Adrenal gland (tissue), 12 donors: ENCODE data around the gene NCF4. TPM values are rescaled to one million over a fixed set of nuclear protein-coding genes. Genes with fewer than 3 reads are reported as not detected.

Experiments
- DNase-seq, 7 donors: peaks; one replicate each; pipeline ENCODE4 v3.0.0-alpha.2; 2019 to 2020
- H3K27ac ChIP-seq, 5 donors: fragments of 200-600 bp; sonication (generic) in 4 of 5; 1 replicate in 3 of 5; 2 replicates in 2 of 5; pipeline versions ENCODE4 v1.5.1 to v1.8.0; 2016 to 2020; ENCODE audit warnings: mild to moderate bottlenecking in 1 of 5
- H3K27me3 ChIP-seq: fragments of 200-600 bp; 2 replicates; pipeline ENCODE4 v1.8.0; 2021
- H3K36me3 ChIP-seq, 2 donors: fragments of 200-600 bp; replicated peaks in 1 of 2; 1 replicate in 1 of 2; 2 replicates in 1 of 2; pipeline versions ENCODE4 v1.5.1 to v1.8.0; 2018 to 2022
- H3K4me1 ChIP-seq, 2 donors: fragments of 200-600 bp; replicated peaks in 1 of 2; 1 replicate in 1 of 2; 2 replicates in 1 of 2; pipeline versions ENCODE4 v1.5.1 to v1.8.0; 2018 to 2021
- H3K4me3 ChIP-seq, 4 donors: fragments of 200-600 bp; sonication (generic) in 3 of 4; one replicate each; pipeline ENCODE4 v1.5.1; 2016 to 2018
- H3K9me3 ChIP-seq, 3 donors: fragments of 200-600 bp; sonication (generic) in 1 of 3; replicated peaks in 1 of 3; 1 replicate in 2 of 3; 2 replicates in 1 of 3; pipeline versions ENCODE4 v1.5.1 to v1.8.0; 2016 to 2021
- CTCF ChIP-seq, 6 experiments: fragments of 450-650 bp in 4 of 6; fragments of 200-600 bp in 2 of 6; sonication (generic) in 1 of 6; IDR thresholded peaks; 1 replicate in 5 of 6; 2 replicates in 1 of 6; pipeline versions ENCODE4 v1.5.1 to v1.8.0; 2016 to 2021; ENCODE audit warnings: antibody characterized with exemption in 6 of 6, mild to moderate bottlenecking in 2 of 6, moderate library complexity in 1 of 6
- POLR2A ChIP-seq, 2 donors: fragments of 450-650 bp; IDR thresholded peaks; one replicate each; pipeline ENCODE4 v1.6.1; 2017; ENCODE audit warnings: antibody characterized with exemption in 2 of 2, mild to moderate bottlenecking in 2 of 2, moderate library complexity in 1 of 2
- WGBS, 4 donors: extraction: QIAGEN DNeasy Blood & Tissue Kit in 2 of 4; methylation state at CpG; one replicate each; pipeline versions ENCODE4 v1.1.5 to v1.1.7; 2013 to 2017; 5-methylcytosine and 5-hydroxymethylcytosine counted together
- intact Hi-C, 2 donors: fragments of 100-400 bp; cut with DNase I; formaldehyde crosslinking; loops; one replicate each; pipeline versions ENCODE4 v1.14.1 to v1.15.0; 2022 to 2023
- polyA plus RNA-seq, 3 donors: library from polyadenylated mRNA; stranded (reverse); fragments of 200-250 nt in 2 of 3; fragments of 350-450 nt in 1 of 3; fragmentation: Illumina TruSeq in 1 of 3; extraction: RNeasy Lipid Tissue Mini Kit (QIAGEN cat#74804) in 1 of 3; gene quantifications; one replicate each; pipeline ENCODE4 v1.2.3, GENCODE V29; 2013 to 2014
- total RNA-seq, 9 donors: library from RNA; depleted of rRNA in 4 of 9; stranded (reverse); fragments of >200 nt in 4 of 9; fragments of 120-200 nt in 1 of 9; fragmentation: NEBNext Ultra II Directional in 1 of 9; extraction: Animal tissue kit (Norgen Biotek cat#: 25700) in 1 of 9; gene quantifications; one replicate each; pipeline versions ENCODE4 v1.1.0 to v1.2.4, GENCODE V29; 2013 to 2023
- donor health status: healthy with polysubstance abuse.
- donor health status: Bipolar disorder and iron deficiency.
- donor health status: DM: yes; HTN: yes; CAD: no.
- donor health status: DM: no; HTN: no; CAD: no.
- donor health status: DM: no; HTN: no; CAD: no.
- donor health status: DM: yes; HTN: yes; CAD: no.

NCF4 gene
- total and polyA plus RNA-seq, 12 donors = 2.0 to 58.1 (median 23.2) TPM

GRCh38 chr22:36864454-36865215 is 3.8 kb downstream of the NCF4 start:
- intact Hi-C loops = loop anchor here in 1 of 2 donors (10.0 kb wide), 1 partner anchor 310 kb away; no protein-coding TSS in a partner anchor
- no peak overlapping the region for H3K4me3 ChIP-seq
- H3K36me3 ChIP-seq = no peaks in the 10 kb centered on the region
- no peaks in the 10 kb centered on the region for H3K4me1 ChIP-seq
- WGBS, 4 donors = 67 to 74% (median 72%) methylated on average over 12 to 14 of the region's 14 CpGs
- no peaks in the 10 kb centered on the region for H3K9me3 ChIP-seq
- H3K27me3 ChIP-seq = no peaks in the 10 kb centered on the region
- no peak overlapping the region for H3K27ac ChIP-seq
- TF ChIP-seq POLR2A (IDR thresholded peaks at IDR 0.05) (no peak), CTCF (IDR thresholded peaks at IDR 0.05) (no peak)
- DNase-seq = peak in 1 of 7 donors; percentile 43

- no peaks in the 10 kb centered on the region for H3K9me3 ChIP-seq
- WGBS, 4 donors = 30 to 47% (median 34%) methylated on average over 7 to 13 of the region's 13 CpGs
- H3K27ac ChIP-seq = no peak overlapping the region
- intact Hi-C loops = loop anchor here in 1 of 2 donors (10.0 kb wide), 1 partner anchor 311 kb away; no protein-coding TSS in a partner anchor
- TF ChIP-seq CTCF (IDR thresholded peaks at IDR 0.05) = no peak
- no peak for TF ChIP-seq POLR2A (IDR thresholded peaks at IDR 0.05)
- no peaks in the 10 kb centered on the region for H3K27me3 ChIP-seq
- DNase-seq = no peak
- no peaks in the 10 kb centered on the region for H3K36me3 ChIP-seq
- H3K4me1 ChIP-seq = no peaks in the 10 kb centered on the region
- H3K4me3 ChIP-seq = no peak overlapping the region
Measured at GRCh38 chr22:36865346-36865745, 4.5 kb downstream of the NCF4 start.

- H3K36me3 ChIP-seq = no peaks in the 10 kb centered on the region
- TF ChIP-seq POLR2A (IDR thresholded peaks at IDR 0.05) (no peak), CTCF (IDR thresholded peaks at IDR 0.05) (no peak)
- DNase-seq = no peak
- no peaks in the 10 kb centered on the region for H3K9me3 ChIP-seq
- H3K27me3 ChIP-seq = no peaks in the 10 kb centered on the region
- no peaks in the 10 kb centered on the region for H3K4me1 ChIP-seq
- 76 to 89% (median 82%) methylated on average over 5 of the region's 5 CpGs for WGBS, 4 donors
- intact Hi-C loops = loop anchor here in 1 of 2 donors (10.0 kb wide), 1 partner anchor 313 kb away; no protein-coding TSS in a partner anchor
- no peak overlapping the region for H3K4me3 ChIP-seq
- no peak overlapping the region for H3K27ac ChIP-seq
Measured at GRCh38 chr22:36867695-36868094, 6.9 kb downstream of the NCF4 start.

GRCh38 chr22:36868546-36869181 is 7.9 kb downstream of the NCF4 start:
- intact Hi-C loops = loop anchor here in 1 of 2 donors (10.0 kb wide), 1 partner anchor 314 kb away; no protein-coding TSS in a partner anchor

More at GRCh38 chr22:36868546-36869181, 7.9 kb downstream of the NCF4 start:
- Histone ChIP-seq H3K9me3 (no peaks in the 10 kb centered on the region), H3K4me3 (no peak overlapping the region), H3K4me1 (no peaks in the 10 kb centered on the region), H3K27ac (no peak overlapping the region), H3K36me3 (no peaks in the 10 kb centered on the region), H3K27me3 (no peaks in the 10 kb centered on the region)
- 66 to 70% (median 69%) methylated on average over 4 to 5 of the region's 5 CpGs for WGBS, 4 donors
- DNase-seq = no peak
- TF ChIP-seq CTCF (IDR thresholded peaks at IDR 0.05) (no peak), POLR2A (IDR thresholded peaks at IDR 0.05) (no peak)
